Tibial nerve (tissue), 4 donors: ENCODE measurements around the gene ERBB4.
"Not testable (repeated sequence)": the region's sequence is repeated elsewhere in the genome, so short reads cannot be mapped to it uniquely, and the experiment has no call there.

Experiments used
- CTCF ChIP-seq, 5 experiments: fragments of 200-600 bp in 3 of 5; fragments of 450-650 bp in 2 of 5; sonication (generic) in 3 of 5; IDR thresholded peaks; one replicate each; pipeline ENCODE4 v1.5.1; 2016 to 2019; ENCODE audit warnings: antibody characterized with exemption in 5 of 5, mild to moderate bottlenecking in 3 of 5, moderate library complexity in 2 of 5
- EP300 ChIP-seq, 2 donors: sonication (generic); formaldehyde crosslinking; IDR thresholded peaks; one replicate each; pipeline ENCODE4 v1.6.1; 2017; ENCODE audit warnings: antibody characterized with exemption in 2 of 2, mild to moderate bottlenecking in 1 of 2
- POLR2A ChIP-seq, 2 donors: fragments of 450-650 bp; IDR thresholded peaks; one replicate each; pipeline ENCODE4 v1.6.1; 2017; ENCODE audit warnings: antibody characterized with exemption in 2 of 2, mild to moderate bottlenecking in 2 of 2, moderate library complexity in 2 of 2

GRCh38 chr2:211721874-211722273 lies 816.7 kb downstream of the ERBB4 start:
- not testable (repeated sequence) for TF ChIP-seq CTCF, EP300, POLR2A (IDR thresholded peaks at IDR 0.05)
